Prostate gland (tissue), 2 donors: ENCODE measurements around the gene AMN. TPM values are rescaled to one million over a fixed set of nuclear protein-coding genes. Genes with fewer than 3 reads are reported as not detected.

Source experiments
- DNase-seq: peaks from one replicate; pipeline ENCODE4 v3.0.0-alpha.2; 2019; ENCODE audit warnings: low spot score
- H3K27ac ChIP-seq, 2 donors: fragments of 200-600 bp; sonication (generic); 2 replicates each; pipeline ENCODE4 v1.5.1; 2017 to 2019
- H3K27me3 ChIP-seq: fragments of 200-600 bp; sonication (generic); replicated peaks from 2 replicates; pipeline ENCODE4 v1.5.1; 2019; ENCODE audit not compliant: insufficient read depth
- H3K36me3 ChIP-seq, 2 donors: fragments of 200-600 bp; sonication (generic); 1 replicate in 1 of 2; 2 replicates in 1 of 2; pipeline versions ENCODE4 v1.5.1 to v1.8.1; 2017 to 2019
- H3K4me1 ChIP-seq: fragments of 200-600 bp; sonication (generic); replicated peaks from 2 replicates; pipeline ENCODE4 v1.5.1; 2019
- H3K4me3 ChIP-seq, 2 donors: fragments of 200-600 bp; sonication (generic); 2 replicates each; pipeline ENCODE4 v1.5.1; 2017 to 2019
- H3K9me3 ChIP-seq: fragments of 200-600 bp; sonication (generic); 2 replicates; pipeline ENCODE4 v1.5.1; 2017
- POLR2A ChIP-seq: fragments of 450-650 bp; IDR thresholded peaks from one replicate; pipeline ENCODE4 v1.6.1; 2016; ENCODE audit warnings: antibody characterized with exemption, mild to moderate bottlenecking
- POLR2AphosphoS5 ChIP-seq: sonication (generic); formaldehyde crosslinking; IDR thresholded peaks from one replicate; pipeline ENCODE4 v1.6.1; 2017; ENCODE audit warnings: antibody characterized with exemption
- WGBS: methylation state at CpG from one replicate; pipeline ENCODE4 v1.1.5; 2018; 5-methylcytosine and 5-hydroxymethylcytosine counted together
- intact Hi-C: fragments of 100-400 bp; cut with DNase I; formaldehyde crosslinking; loops from one replicate; pipeline ENCODE4 v1.14.2; 2022
- total RNA-seq, 2 donors: library from RNA; depleted of rRNA; stranded (reverse); fragments of >200 nt; gene quantifications; one replicate each; pipeline ENCODE4 v1.1.0, GENCODE V29; 2016
- TF ChIP-seq, protein P1 (sequence below), 4 experiments: fragments of 200-600 bp in 2 of 4; fragments of 450-650 bp in 2 of 4; sonication (generic) in 2 of 4; IDR thresholded peaks; 1 replicate in 3 of 4; 2 replicates in 1 of 4; pipeline ENCODE4 v1.5.1; 2016 to 2019; ENCODE audit warnings: antibody characterized with exemption in 4 of 4, mild to moderate bottlenecking in 2 of 4, moderate library complexity in 2 of 4

The AMN gene
- total RNA-seq, 2 donors from 2014 or later: 0.91 to 1.6 TPM

DNA sequence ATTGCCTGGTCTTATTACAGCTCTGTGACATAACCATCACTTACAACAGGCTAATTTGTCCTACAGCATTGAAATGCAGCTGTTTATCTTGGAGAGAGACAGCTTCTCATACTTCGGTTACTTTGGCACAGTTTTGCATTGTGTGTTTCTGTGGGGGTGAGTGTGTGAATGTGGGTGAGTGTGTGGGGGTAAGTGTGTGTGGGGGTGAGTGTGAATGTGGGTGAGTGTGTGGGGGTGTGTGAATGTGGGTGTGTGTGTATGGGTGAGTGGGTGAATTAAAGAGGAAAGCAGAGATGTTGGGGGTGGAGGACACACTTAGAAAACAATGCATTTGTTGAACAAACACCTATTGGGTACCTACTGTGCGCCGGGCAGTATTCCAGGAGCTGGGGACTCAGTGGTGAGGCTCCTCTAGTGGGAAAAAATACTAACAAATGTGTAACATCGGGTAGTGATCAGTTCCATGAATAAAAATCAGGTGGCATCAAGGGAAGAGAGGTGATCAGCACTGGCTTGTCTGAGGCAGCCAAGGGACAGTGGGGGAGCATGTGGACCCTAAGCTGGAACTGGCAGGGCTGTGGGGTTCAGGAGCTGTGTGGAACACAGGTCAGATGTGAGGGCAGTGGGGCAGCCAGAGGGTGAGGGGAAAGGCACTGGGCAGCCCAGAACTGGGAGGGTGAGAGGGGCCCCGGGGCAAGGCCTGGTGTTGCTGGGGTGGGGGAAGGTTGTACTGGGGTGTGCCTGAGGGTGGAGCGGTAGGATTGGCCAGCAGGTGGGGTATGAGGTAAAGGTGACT lies 44.1 kb upstream of the AMN start:
- DNase-seq: no peak
- no peaks in the 10 kb centered on the region for H3K9me3 ChIP-seq

DNA sequence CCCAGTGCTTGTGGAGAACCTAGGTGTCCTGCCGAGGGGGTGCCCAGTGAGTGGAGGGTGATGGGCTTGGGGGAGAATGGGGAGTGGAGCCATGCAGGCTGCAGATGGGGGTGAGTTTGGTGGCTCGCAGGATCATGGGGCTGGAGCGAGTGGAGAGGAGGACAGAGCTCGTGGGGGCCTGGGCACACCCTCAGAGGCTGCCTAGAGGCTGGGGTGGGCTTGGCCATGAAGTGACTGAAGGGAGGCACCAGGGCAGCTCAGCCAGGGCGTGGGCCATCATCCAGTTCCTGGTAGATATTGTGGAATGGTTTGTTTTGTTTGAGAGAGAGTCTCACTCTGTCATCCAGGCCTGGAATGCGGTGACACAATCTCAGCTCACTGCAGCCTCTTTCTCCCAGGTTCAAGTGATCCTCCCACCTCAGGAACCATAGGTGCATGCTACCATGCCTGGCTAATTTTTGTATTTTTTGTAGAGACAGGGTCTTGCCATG lies 43.4 kb upstream of the AMN start:
- 94% methylated on average over 6 of the region's 6 CpGs for WGBS
- Histone ChIP-seq H3K36me3 (no peaks in the 10 kb centered on the region), H3K9me3 (no peaks in the 10 kb centered on the region), H3K4me3 (no peak overlapping the region), H3K27ac (no peak overlapping the region), H3K4me1 (no peaks in the 10 kb centered on the region), H3K27me3 (no peaks in the 10 kb centered on the region)
- TF ChIP-seq, protein P1, sequence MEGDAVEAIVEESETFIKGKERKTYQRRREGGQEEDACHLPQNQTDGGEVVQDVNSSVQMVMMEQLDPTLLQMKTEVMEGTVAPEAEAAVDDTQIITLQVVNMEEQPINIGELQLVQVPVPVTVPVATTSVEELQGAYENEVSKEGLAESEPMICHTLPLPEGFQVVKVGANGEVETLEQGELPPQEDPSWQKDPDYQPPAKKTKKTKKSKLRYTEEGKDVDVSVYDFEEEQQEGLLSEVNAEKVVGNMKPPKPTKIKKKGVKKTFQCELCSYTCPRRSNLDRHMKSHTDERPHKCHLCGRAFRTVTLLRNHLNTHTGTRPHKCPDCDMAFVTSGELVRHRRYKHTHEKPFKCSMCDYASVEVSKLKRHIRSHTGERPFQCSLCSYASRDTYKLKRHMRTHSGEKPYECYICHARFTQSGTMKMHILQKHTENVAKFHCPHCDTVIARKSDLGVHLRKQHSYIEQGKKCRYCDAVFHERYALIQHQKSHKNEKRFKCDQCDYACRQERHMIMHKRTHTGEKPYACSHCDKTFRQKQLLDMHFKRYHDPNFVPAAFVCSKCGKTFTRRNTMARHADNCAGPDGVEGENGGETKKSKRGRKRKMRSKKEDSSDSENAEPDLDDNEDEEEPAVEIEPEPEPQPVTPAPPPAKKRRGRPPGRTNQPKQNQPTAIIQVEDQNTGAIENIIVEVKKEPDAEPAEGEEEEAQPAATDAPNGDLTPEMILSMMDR (IDR thresholded peaks at IDR 0.05): no peak
- TF ChIP-seq POLR2AphosphoS5 (no peak), POLR2A (no peak)
- DNase-seq: no peak
- intact Hi-C loops: no loop called here

More for the DNA sequence above, 44.1 kb upstream of the AMN start:
- H3K27ac ChIP-seq: no peak overlapping the region
- WGBS: 79% methylated on average over 6 of the region's 6 CpGs
- H3K27me3 ChIP-seq: no peaks in the 10 kb centered on the region
- TF ChIP-seq POLR2A (no peak), POLR2AphosphoS5 (no peak)
- TF ChIP-seq, protein P1 (IDR thresholded peaks at IDR 0.05): no peak
- intact Hi-C loops: no loop called here
- H3K36me3 ChIP-seq: no peaks in the 10 kb centered on the region
- no peaks in the 10 kb centered on the region for H3K4me1 ChIP-seq
- H3K4me3 ChIP-seq: no peak overlapping the region

DNA sequence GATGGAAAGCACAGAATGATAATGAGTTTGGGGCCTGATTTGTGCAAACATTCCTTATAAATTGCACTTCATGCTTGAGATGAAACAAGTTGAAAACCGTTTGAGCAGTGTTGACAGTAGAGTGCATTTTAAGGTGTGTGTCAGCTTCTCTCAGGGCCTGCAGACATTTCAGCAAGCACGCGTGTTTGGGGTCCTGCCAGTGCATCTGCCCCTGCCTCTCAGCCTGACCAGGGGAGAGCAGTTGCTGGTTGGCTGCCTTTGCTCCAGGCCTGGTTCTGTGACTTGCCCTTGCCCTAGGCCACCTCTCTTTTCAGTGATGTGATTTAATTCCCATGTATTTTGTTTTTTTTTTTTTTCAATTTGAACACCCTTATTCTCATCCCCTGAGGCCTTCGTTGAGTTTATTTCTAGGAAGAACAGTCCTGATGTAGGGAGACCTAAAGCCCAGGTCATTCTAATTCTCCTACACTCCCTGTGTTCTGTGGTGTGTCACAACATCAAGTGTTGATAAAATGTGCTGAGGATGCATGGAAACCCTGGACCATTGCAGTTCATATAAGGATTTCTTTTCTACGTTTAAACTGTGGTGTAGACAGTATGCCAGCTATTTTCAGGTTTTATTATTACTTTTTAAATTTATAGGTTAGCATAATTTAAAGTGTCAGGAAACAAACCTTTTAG lies 40.1 kb upstream of the AMN start:
- Histone ChIP-seq H3K27me3 (no peaks in the 10 kb centered on the region), H3K4me1 (no peaks in the 10 kb centered on the region), H3K9me3 (no peaks in the 10 kb centered on the region), H3K27ac (no peak overlapping the region), H3K4me3 (no peak overlapping the region), H3K36me3 (no peaks in the 10 kb centered on the region)
- intact Hi-C loops: no loop called here
- TF ChIP-seq POLR2AphosphoS5 (no peak), POLR2A (no peak)
- TF ChIP-seq, protein P1 (IDR thresholded peaks at IDR 0.05): no peak
- WGBS: 51% methylated on average over 5 of the region's 5 CpGs
- no peak for DNase-seq

DNA sequence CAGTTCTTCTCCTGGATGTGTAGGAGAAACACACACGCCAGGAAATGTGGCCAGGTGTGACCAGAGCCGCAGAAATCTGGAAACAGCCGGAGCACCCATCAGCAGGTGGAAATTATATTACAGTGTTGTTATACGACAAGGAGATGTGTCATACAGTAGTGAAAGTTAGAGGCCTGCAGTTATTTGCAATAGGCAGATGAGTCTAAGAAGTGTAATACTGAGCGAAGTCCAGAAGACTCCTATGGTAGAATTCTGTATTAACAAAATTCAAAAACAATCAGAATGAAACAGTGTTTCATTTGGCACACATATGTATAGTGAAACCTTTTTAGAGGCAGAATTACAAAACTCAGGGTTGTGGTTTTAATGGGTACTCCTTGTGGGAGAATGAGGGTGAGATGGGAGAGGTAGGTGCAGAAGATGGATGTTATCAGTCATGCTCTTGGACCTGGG lies 39.3 kb upstream of the AMN start:
- intact Hi-C loops: no loop called here
- Histone ChIP-seq H3K27ac (no peak overlapping the region), H3K36me3 (no peaks in the 10 kb centered on the region), H3K27me3 (no peaks in the 10 kb centered on the region), H3K4me3 (no peak overlapping the region), H3K9me3 (no peaks in the 10 kb centered on the region), H3K4me1 (no peaks in the 10 kb centered on the region)
- TF ChIP-seq, protein P1 (IDR thresholded peaks at IDR 0.05): no peak
- TF ChIP-seq POLR2A (no peak), POLR2AphosphoS5 (no peak)
- DNase-seq: no peak
- WGBS: 95% methylated on average over 5 of the region's 5 CpGs
